Measurements from ENCODE around the gene OSBPL7.

- TF ChIP-seq CTCF (IDR thresholded peaks at IDR 0.05; ENCODE audit: low read length), result no peak
- TF ChIP-seq EZH2phosphoT487 (IDR thresholded peaks at IDR 0.05; ENCODE audit: low read length), result no peak
- TF ChIP-seq EZH2 (optimal IDR thresholded peaks at IDR 0.05; ENCODE audit: low read depth, low read length), result no peak
Observed at GRCh38 chr17:47800686-47801085, 20.9 kb downstream of the OSBPL7 start.

Data from MM.1S (cell line).